H9 (cell line): ENCODE measurements around the gene IGFBP1. TPM values are rescaled to one million over a fixed set of nuclear protein-coding genes. Genes with fewer than 3 reads are reported as not detected.
A peak's percentile ranks its signal among the peaks of the same experiment; 100 is the strongest.

Source experiments
- DNase-seq: peaks from one replicate; pipeline ENCODE4 v3.0.0-alpha.2; 2017
- H2AFZ ChIP-seq: one replicate; pipeline ENCODE4 v1.6.1; 2013; ENCODE audit warnings: mild to moderate bottlenecking, low read length, control low read depth, moderate library complexity
- H2AK5ac ChIP-seq: 2 replicates; pipeline ENCODE4 v1.6.1; 2013; ENCODE audit warnings: low read length, control low read depth, mixed read lengths; ENCODE audit not compliant: insufficient read length
- H2BK120ac ChIP-seq: one replicate; pipeline ENCODE4 v1.6.1; 2013; ENCODE audit warnings: low read depth, mild to moderate bottlenecking, low read length, control low read depth, inconsistent platforms; ENCODE audit not compliant: poor library complexity, severe bottlenecking
- H2BK12ac ChIP-seq: 2 replicates; pipeline ENCODE4 v1.6.1; 2013; ENCODE audit warnings: low read length, control low read depth, mixed read lengths, low read depth; ENCODE audit not compliant: insufficient read length
- H2BK15ac ChIP-seq: 2 replicates; pipeline ENCODE4 v1.6.1; 2013; ENCODE audit warnings: low read depth, low read length, control low read depth
- H2BK20ac ChIP-seq: one replicate; pipeline ENCODE4 v1.6.1; 2013; ENCODE audit warnings: low read depth, mild to moderate bottlenecking, low read length, control low read depth, inconsistent platforms; ENCODE audit not compliant: poor library complexity, severe bottlenecking
- H2BK5ac ChIP-seq: 2 replicates; pipeline ENCODE4 v1.6.1; 2013; ENCODE audit warnings: low read length, control low read depth, mixed read lengths; ENCODE audit not compliant: insufficient read length
- H3K14ac ChIP-seq: 2 replicates; pipeline ENCODE4 v1.6.1; 2013; ENCODE audit warnings: low read length, control low read depth; ENCODE audit not compliant: insufficient read depth
- H3K18ac ChIP-seq: 2 replicates; pipeline ENCODE4 v1.6.1; 2013; ENCODE audit warnings: low read depth, mild to moderate bottlenecking, mixed read lengths, low read length, control low read depth; ENCODE audit not compliant: insufficient read length
- H3K23ac ChIP-seq: 2 replicates; pipeline ENCODE4 v1.6.1; 2013; ENCODE audit warnings: low read length, control low read depth, mixed read lengths, low read depth; ENCODE audit not compliant: insufficient read length
- H3K23me2 ChIP-seq: 2 replicates; pipeline ENCODE4 v1.6.1; 2013; ENCODE audit warnings: low read depth, mild to moderate bottlenecking, mixed read lengths, low read length, control low read depth; ENCODE audit not compliant: insufficient read length, poor library complexity, severe bottlenecking
- H3K27ac ChIP-seq: 2 replicates; pipeline ENCODE4 v1.5.1; 2013; ENCODE audit warnings: low read length, control low read depth, mixed read lengths, low read depth; ENCODE audit not compliant: insufficient read length
- H3K27me3 ChIP-seq: 2 replicates; pipeline ENCODE4 v1.6.1; 2013; ENCODE audit warnings: low read length, control low read depth, inconsistent platforms; ENCODE audit not compliant: insufficient read depth
- H3K4ac ChIP-seq: 2 replicates; pipeline ENCODE4 v1.6.1; 2013; ENCODE audit warnings: low read depth, mild to moderate bottlenecking, control low read depth, inconsistent platforms, low read length, moderate library complexity
- H3K4me1 ChIP-seq: 2 replicates; pipeline ENCODE4 v1.6.1; 2013; ENCODE audit warnings: low read length, control low read depth, inconsistent platforms; ENCODE audit not compliant: insufficient read depth
- H3K4me2 ChIP-seq: 2 replicates; pipeline ENCODE4 v1.6.1; 2013; ENCODE audit warnings: low read length, control low read depth, mixed read lengths; ENCODE audit not compliant: insufficient read length, insufficient read depth
- H3K56ac ChIP-seq: 2 replicates; pipeline ENCODE4 v1.6.1; 2013; ENCODE audit warnings: low read depth, mild to moderate bottlenecking, mixed read lengths, low read length, control low read depth; ENCODE audit not compliant: insufficient read length
- H3K79me1 ChIP-seq: 2 replicates; pipeline ENCODE4 v1.6.1; 2013; ENCODE audit warnings: low read depth, mild to moderate bottlenecking, moderate library complexity, low read length, control low read depth, inconsistent platforms; ENCODE audit not compliant: insufficient read depth, poor library complexity, severe bottlenecking
- H3K79me2 ChIP-seq: 2 replicates; pipeline ENCODE4 v1.6.1; 2013; ENCODE audit warnings: low read length, control low read depth, inconsistent platforms; ENCODE audit not compliant: insufficient read depth
- H3K9ac ChIP-seq: 2 replicates; pipeline ENCODE4 v1.6.1; 2013; ENCODE audit warnings: low read length, control low read depth, mixed read lengths; ENCODE audit not compliant: insufficient read length; ENCODE audit errors: extremely low read depth
- H3K9me3 ChIP-seq: one replicate; pipeline ENCODE4 v1.6.1; 2013; ENCODE audit warnings: low read depth, low read length, inconsistent platforms; ENCODE audit not compliant: control insufficient read depth
- H3T11ph ChIP-seq: one replicate; pipeline ENCODE4 v1.6.1; 2013; ENCODE audit warnings: mild to moderate bottlenecking, low read length, control low read depth, inconsistent platforms
- H4K20me1 ChIP-seq: one replicate; pipeline ENCODE4 v1.6.1; 2013; ENCODE audit not compliant: control insufficient read depth, insufficient read length, insufficient read depth
- H4K5ac ChIP-seq: 2 replicates; pipeline ENCODE4 v1.6.1; 2013; ENCODE audit warnings: low read depth, mild to moderate bottlenecking, mixed read lengths, low read length, control low read depth; ENCODE audit not compliant: insufficient read length
- H4K8ac ChIP-seq: replicated peaks from 2 replicates; pipeline ENCODE4 v1.6.1; 2013; ENCODE audit warnings: low read length, control low read depth, mixed read lengths, low read depth; ENCODE audit not compliant: insufficient read length
- H4K91ac ChIP-seq: 2 replicates; pipeline ENCODE4 v1.6.1; 2013; ENCODE audit warnings: low read depth, mild to moderate bottlenecking, moderate library complexity, mixed read lengths, low read length, control low read depth; ENCODE audit not compliant: insufficient read length
- H3K27ac Mint-ChIP-seq, 3 experiments: 2 replicates in 2 of 3; 3 replicates in 1 of 3; pipeline ENCODE4 v1.8.0; 2020 to 2021; ENCODE audit warnings: mixed read lengths in 3 of 3, mild to moderate bottlenecking in 1 of 3, moderate library complexity in 1 of 3
- H3K27me3 Mint-ChIP-seq: 2 replicates; pipeline ENCODE4 v1.8.0; 2021; ENCODE audit warnings: low read depth, mild to moderate bottlenecking, moderate library complexity, mixed read lengths
- H3K36me3 Mint-ChIP-seq, 3 experiments: 2 replicates in 2 of 3; 3 replicates in 1 of 3; pipeline ENCODE4 v1.8.0; 2020 to 2021; ENCODE audit warnings: low read depth in 3 of 3, mixed read lengths in 3 of 3; ENCODE audit not compliant: insufficient read depth in 1 of 3
- H3K4me1 Mint-ChIP-seq, 2 experiments: 2 replicates each; pipeline ENCODE4 v1.8.0; 2020; ENCODE audit warnings: mixed read lengths in 2 of 2
- H3K4me3 Mint-ChIP-seq, 2 experiments: 2 replicates in 1 of 2; 3 replicates in 1 of 2; pipeline ENCODE4 v1.8.0; 2020 to 2021; ENCODE audit warnings: mild to moderate bottlenecking in 2 of 2, mixed read lengths in 2 of 2, moderate library complexity in 1 of 2
- H3K9me3 Mint-ChIP-seq, 2 experiments: 2 replicates in 1 of 2; 3 replicates in 1 of 2; pipeline ENCODE4 v1.8.0; 2020; ENCODE audit warnings: mild to moderate bottlenecking in 2 of 2, mixed read lengths in 2 of 2, moderate library complexity in 1 of 2
- WGBS: extraction: QIAGEN DNeasy Blood & Tissue Kit; methylation state at CpG from one replicate; pipeline ENCODE4 v1.1.7; 2013; ENCODE audit warnings: missing lambda C conversion rate, low lambda C conversion rate, mixed read lengths; ENCODE audit not compliant: insufficient read length; ENCODE audit errors: extremely low coverage; 5-methylcytosine and 5-hydroxymethylcytosine counted together
- total RNA-seq: library from RNA; stranded (reverse); gene quantifications from 2 replicates; pipeline ENCODE4 v1.2.1, GENCODE V29; 2021
- TF ChIP-seq, protein P1 (sequence below): fragments of 200-600 bp; sonication (generic); conservative IDR thresholded peaks from 3 replicates; pipeline ENCODE4 v1.8.0; 2021; ENCODE audit warnings: antibody characterized with exemption, mild to moderate bottlenecking

The IGFBP1 gene
- total RNA-seq, 1 experiment from 2014 or later, result not detected

DNA sequence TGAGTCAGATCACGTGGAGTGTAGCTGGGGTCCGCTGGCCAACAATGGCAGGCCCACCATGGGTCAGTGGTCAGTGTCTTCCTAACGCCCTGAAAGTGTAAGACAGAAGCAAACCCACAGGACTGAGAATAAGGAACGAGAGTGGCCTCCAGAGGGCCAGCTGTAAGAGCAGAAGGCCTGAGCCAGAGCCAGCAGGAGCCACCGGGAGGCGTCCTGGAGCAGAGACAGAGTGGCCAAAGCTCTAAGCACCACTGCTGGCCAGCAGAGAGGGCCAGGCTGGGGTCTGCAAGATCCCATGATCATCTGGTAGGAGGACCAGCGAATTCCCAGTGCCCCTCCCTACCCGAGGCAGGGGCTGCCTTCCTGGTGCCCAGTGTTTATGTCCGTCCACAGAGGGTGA lies 24.6 kb upstream of the IGFBP1 start:
- Histone ChIP-seq H3K27ac (no peak overlapping the region), H3K23me2 (no peaks in the 10 kb centered on the region), H3K4ac (no peak overlapping the region), H3K4me2 (no peak overlapping the region), H3K14ac (no peak overlapping the region), H2BK15ac (no peak overlapping the region), H2BK12ac (no peak overlapping the region), H3K18ac (no peak overlapping the region), H3K56ac (no peak overlapping the region), H3T11ph (no peak overlapping the region), H2AFZ (no peak overlapping the region), H4K91ac (no peak overlapping the region), H3K4me1 (no peaks in the 10 kb centered on the region), H4K20me1 (no peaks in the 10 kb centered on the region), H2BK5ac (no peak overlapping the region), H3K27me3 (no peaks in the 10 kb centered on the region), H3K9me3 (no peaks in the 10 kb centered on the region), H2BK120ac (no peak overlapping the region), H3K23ac (no peak overlapping the region), H4K8ac (no peak overlapping the region), H4K5ac (no peak overlapping the region), H3K9ac (no peak overlapping the region), H2AK5ac (no peak overlapping the region), H2BK20ac (no peak overlapping the region), H3K79me2 (no peaks in the 10 kb centered on the region), H3K79me1 (no peaks in the 10 kb centered on the region)
- TF ChIP-seq, protein P1, sequence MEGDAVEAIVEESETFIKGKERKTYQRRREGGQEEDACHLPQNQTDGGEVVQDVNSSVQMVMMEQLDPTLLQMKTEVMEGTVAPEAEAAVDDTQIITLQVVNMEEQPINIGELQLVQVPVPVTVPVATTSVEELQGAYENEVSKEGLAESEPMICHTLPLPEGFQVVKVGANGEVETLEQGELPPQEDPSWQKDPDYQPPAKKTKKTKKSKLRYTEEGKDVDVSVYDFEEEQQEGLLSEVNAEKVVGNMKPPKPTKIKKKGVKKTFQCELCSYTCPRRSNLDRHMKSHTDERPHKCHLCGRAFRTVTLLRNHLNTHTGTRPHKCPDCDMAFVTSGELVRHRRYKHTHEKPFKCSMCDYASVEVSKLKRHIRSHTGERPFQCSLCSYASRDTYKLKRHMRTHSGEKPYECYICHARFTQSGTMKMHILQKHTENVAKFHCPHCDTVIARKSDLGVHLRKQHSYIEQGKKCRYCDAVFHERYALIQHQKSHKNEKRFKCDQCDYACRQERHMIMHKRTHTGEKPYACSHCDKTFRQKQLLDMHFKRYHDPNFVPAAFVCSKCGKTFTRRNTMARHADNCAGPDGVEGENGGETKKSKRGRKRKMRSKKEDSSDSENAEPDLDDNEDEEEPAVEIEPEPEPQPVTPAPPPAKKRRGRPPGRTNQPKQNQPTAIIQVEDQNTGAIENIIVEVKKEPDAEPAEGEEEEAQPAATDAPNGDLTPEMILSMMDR, result peak; percentile 75
- Mint-ChIP-seq H3K27ac (no peak overlapping the region), H3K27me3 (peaks cover 8% of the 10 kb centered on the region), H3K4me1 (peaks cover 3% of the 10 kb centered on the region in 2 experiments; a peak in 2 of 4 replicates), H3K36me3 (no peaks in the 10 kb centered on the region), H3K4me3 (no peak overlapping the region), H3K9me3 (peaks cover 0 to 2% of the 10 kb centered on the region in 2 experiments; a peak in 1 of 5 replicates)
- peak; percentile 76 for DNase-seq
- WGBS, result no CpG with 5 or more reads among the region's 9 CpGs
